PFSK-1 (cell line): ENCODE measurements around the gene DKK2.

ENCODE experiments used
- REST ChIP-seq, 2 experiments: IDR thresholded peaks; 2 replicates each; pipeline versions ENCODE4 v1.6.1 to v1.8.0; 2011 to 2012; ENCODE audit warnings: low read depth in 2 of 2, low read length in 2 of 2, control low read depth in 1 of 2, inconsistent platforms in 1 of 2, mild to moderate bottlenecking in 1 of 2, moderate library complexity in 1 of 2; ENCODE audit not compliant: insufficient read depth in 1 of 2
- SIN3A ChIP-seq: IDR thresholded peaks from 2 replicates; pipeline ENCODE4 v1.6.1; 2012; ENCODE audit warnings: mild to moderate bottlenecking, low read length, moderate library complexity, borderline replicate concordance; ENCODE audit not compliant: insufficient read depth

- TF ChIP-seq REST (IDR thresholded peaks at IDR 0.05; ENCODE audit: insufficient read depth in 1 of 2, low read depth in 2 of 2, low read length in 2 of 2) (no peak), SIN3A (no peak)
These were observed 24.3 kb upstream of the DKK2 start for GRCh38 chr4:107060388-107060787.
